Urinary bladder (tissue), 4 donors: ENCODE results near the gene BIRC6. TPM values are rescaled to one million over a fixed set of nuclear protein-coding genes. Genes with fewer than 3 reads are reported as not detected.

Experiments used
- DNase-seq: peaks from one replicate; pipeline ENCODE4 v3.0.0-alpha.2; 2015; ENCODE audit errors: extremely low spot score
- H3K27ac ChIP-seq: one replicate; pipeline ENCODE4 v1.5.1; 2013; ENCODE audit warnings: low read depth, mild to moderate bottlenecking, moderate library complexity
- H3K36me3 ChIP-seq: one replicate; pipeline ENCODE4 v1.6.1; 2013; ENCODE audit warnings: mild to moderate bottlenecking, moderate library complexity; ENCODE audit not compliant: insufficient read depth
- H3K4me1 ChIP-seq: one replicate; pipeline ENCODE4 v1.6.1; 2013; ENCODE audit warnings: mild to moderate bottlenecking, moderate library complexity; ENCODE audit not compliant: insufficient read depth
- H3K4me3 ChIP-seq: one replicate; pipeline ENCODE4 v1.5.1; 2013; ENCODE audit warnings: low read depth, low read length
- WGBS: extraction: QIAGEN DNeasy Blood & Tissue Kit; methylation state at CpG from one replicate; pipeline ENCODE4 v1.1.7; 2013; 5-methylcytosine and 5-hydroxymethylcytosine counted together
- polyA plus RNA-seq: library from polyadenylated mRNA; stranded (reverse); fragments of 200-250 nt; gene quantifications from one replicate; pipeline ENCODE4 v1.2.3, GENCODE V29; 2013
- total RNA-seq: library from RNA; depleted of rRNA; stranded (reverse); fragments of >200 nt; gene quantifications from one replicate; pipeline ENCODE4 v1.2.3, GENCODE V29; 2014
- donor health status: healthy with polysubstance abuse.
- donor health status: healthy.

The BIRC6 gene
- total and polyA plus RNA-seq, 2 donors = 26.7 to 318 TPM

DNA sequence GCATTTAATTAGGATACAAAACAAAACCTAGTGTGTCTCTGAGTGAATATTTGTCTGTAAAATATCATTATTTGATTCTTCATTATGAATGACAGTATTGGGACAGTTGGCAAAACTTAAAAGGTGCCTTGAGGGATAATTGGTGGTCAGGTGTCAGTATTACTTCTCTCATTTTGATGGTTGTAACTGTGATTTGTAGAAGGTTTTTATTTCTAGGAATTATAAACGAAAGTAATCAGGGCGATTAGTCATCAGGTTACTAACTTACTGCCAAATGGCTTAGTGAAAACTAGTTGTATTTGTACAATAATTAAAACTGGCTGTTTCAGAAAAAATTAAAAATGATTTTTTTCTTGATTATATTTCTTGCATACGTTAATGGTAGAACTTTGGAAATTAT, 117.6 kb downstream of the BIRC6 start:
- Histone ChIP-seq H3K27ac (no peak overlapping the region), H3K4me1 (no peaks in the 10 kb centered on the region), H3K4me3 (no peak overlapping the region), H3K36me3 (peaks cover 4% of the 10 kb centered on the region)
- 83% methylated on average over 3 of the region's 3 CpGs for WGBS
- no peak for DNase-seq

DNA sequence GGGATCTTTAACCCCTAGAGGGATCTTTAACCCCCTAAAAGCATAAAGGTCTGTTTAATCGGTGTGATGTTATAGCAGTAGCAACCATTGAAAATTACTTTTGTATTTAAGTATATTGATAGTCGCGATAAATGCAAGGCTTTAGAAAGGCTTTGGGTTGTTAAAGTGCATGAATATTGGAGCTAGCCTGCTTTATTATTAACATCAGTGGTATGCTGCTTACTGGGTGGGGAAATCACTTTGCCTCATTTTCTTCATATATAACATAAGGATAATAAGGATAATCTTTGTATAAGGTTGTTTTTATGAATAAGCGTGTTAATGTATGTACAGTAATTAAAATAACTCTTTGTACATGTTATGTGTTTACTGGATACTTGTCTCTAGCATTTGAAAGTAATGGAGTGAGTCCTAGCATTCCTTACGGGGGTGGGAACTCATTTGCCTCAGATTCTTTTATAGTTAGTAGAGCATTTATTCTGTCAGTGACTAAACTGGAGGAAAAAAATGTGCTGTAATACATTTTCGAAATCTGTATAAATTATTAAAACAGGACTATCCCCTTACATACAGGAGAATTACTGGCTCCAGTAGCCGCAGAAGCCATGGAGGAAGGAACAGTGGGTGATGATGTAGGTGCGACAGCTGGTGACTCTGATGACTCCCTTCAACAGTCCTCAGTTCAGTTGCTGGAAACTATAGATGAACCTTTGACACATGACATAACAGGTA, 122.2 kb downstream of the BIRC6 start:
- H3K27ac ChIP-seq = no peak overlapping the region
- no peaks in the 10 kb centered on the region for H3K4me1 ChIP-seq
- H3K4me3 ChIP-seq = no peak overlapping the region
- WGBS = 93% methylated on average over 8 of the region's 8 CpGs
- DNase-seq = no peak
- peaks cover 4% of the 10 kb centered on the region for H3K36me3 ChIP-seq

DNA sequence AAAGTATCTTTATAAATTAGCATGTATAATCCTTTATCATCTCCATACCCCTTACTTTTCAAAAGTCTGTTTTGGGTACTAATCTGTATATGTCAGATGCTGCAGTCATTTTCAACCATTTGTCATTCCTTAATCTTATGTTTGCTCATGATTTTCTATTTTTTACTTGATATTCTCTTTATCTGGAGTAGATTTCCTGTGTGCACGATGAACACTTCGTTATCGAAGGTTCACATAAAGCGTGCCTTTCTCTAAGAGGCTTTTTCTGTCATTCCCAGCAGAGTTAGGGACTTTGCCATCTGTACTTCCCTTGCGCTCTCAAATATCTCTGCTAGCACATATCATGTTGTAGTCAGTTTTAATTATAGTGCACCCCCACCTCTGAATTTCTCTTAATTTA, 123.2 kb downstream of the BIRC6 start:
- no peak overlapping the region for H3K4me3 ChIP-seq
- no peak overlapping the region for H3K27ac ChIP-seq
- 85% methylated on average over 5 of the region's 5 CpGs for WGBS
- H3K4me1 ChIP-seq = no peaks in the 10 kb centered on the region
- DNase-seq = no peak
- peaks cover 4% of the 10 kb centered on the region for H3K36me3 ChIP-seq

DNA sequence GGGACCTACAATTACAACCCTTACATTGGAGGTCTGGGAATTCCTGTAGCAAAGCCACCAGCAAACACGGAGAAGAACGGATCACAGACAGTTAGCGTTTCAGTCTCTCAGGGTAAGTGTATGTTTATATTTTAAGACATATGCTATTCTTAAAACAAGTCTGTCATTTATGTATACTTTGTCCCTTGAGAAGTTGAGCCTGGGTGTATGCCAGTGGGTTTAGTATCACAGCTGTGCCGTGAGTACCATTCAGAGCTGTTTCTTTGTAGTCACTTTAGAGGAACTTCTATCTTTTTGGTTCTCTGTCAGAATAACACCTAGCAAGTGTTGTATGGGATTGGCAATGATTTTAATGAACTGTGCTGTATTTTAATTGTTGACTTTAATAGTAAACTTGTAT, 125.6 kb downstream of the BIRC6 start:
- H3K36me3 ChIP-seq = peaks cover 5% of the 10 kb centered on the region
- WGBS = 43% methylated on average over 4 of the region's 4 CpGs
- no peak overlapping the region for H3K27ac ChIP-seq
- no peak for DNase-seq
- no peak overlapping the region for H3K4me3 ChIP-seq
- no peaks in the 10 kb centered on the region for H3K4me1 ChIP-seq

DNA sequence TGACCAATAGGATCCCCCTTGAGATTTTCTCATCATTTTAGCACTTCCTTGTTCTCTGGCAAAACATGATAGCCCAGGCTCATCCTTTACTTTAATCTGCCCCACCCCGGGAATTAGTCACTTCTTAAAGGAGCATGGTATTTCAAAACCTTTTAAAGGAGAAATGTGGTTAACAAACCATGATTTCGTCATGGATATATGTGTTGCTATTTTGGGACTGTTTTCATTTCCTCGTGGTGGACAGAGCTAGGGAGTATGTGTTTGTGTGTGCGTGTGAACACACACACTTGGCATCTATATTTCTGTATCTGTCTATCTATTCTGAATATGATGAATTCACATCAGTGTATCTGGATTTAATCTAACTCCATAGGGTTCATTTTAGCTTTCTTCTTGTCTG, 128.1 kb downstream of the BIRC6 start:
- H3K4me3 ChIP-seq = no peak overlapping the region
- H3K27ac ChIP-seq = no peak overlapping the region
- peaks cover 3% of the 10 kb centered on the region for H3K36me3 ChIP-seq
- no peak for DNase-seq
- H3K4me1 ChIP-seq = no peaks in the 10 kb centered on the region
- WGBS = 47% methylated on average over 4 of the region's 4 CpGs

DNA sequence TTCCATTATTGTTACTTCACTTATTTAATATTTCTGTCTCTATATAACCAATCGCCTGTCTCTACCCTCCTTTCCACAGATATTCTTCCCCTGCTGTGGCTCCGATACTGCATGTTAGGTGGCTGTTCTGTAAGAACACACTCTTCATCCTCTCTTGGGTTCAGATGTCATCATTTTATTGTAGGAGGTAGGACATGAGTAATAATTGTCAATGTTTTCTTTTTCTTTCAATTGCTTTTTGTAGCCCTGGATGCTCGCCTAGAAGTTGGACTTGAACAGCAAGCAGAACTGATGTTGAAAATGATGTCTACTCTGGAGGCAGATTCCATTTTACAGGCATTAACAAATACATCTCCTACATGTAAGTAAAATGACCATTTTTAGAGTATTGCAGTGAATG, 128.6 kb downstream of the BIRC6 start:
- peaks cover 3% of the 10 kb centered on the region for H3K36me3 ChIP-seq
- no peak for DNase-seq
- H3K4me1 ChIP-seq = no peaks in the 10 kb centered on the region
- H3K4me3 ChIP-seq = no peak overlapping the region
- WGBS = 95% methylated on average over 3 of the region's 3 CpGs
- H3K27ac ChIP-seq = no peak overlapping the region

DNA sequence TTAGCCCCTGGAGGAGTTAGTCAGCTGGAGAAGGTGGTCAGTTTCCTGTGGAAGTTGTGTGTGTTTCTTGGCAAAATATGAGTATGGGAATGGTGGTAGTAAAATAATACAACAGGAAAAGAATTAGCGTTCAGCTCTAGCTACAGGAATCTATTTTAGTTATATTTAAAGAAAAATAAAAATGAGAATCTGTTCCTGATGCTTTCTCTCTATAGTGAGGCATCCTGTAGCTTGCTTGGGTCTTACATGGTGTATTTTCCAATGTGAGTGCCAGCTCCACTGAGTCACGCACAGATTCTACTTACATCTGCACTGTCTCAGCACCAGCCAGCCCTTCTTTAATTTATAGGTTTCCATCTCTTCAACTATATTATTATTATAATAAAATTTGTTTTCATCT, 132.2 kb downstream of the BIRC6 start:
- no peak for DNase-seq
- Histone ChIP-seq H3K36me3 (peaks cover 4% of the 10 kb centered on the region), H3K4me3 (no peak overlapping the region), H3K27ac (no peak overlapping the region), H3K4me1 (no peaks in the 10 kb centered on the region)
- WGBS = 89% methylated on average over 2 of the region's 2 CpGs

DNA sequence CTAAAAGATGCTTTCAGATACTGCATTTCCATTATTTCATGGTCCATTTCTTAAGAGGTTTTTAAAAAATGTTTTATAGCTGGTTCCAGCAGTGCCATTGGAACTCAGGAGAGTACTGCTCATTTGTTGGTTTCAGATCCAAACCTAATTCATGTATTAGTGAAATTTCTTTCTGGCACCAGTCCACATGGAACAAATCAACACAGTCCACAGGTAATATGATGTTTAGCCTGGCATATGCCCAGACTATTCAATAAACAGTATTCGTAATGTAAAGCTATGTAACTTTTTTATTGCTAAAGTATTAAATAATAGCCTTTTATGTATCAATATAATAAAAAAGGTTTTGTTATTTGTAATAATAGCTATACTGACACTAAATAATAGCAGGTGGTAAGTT, 134.5 kb downstream of the BIRC6 start:
- H3K36me3 ChIP-seq = peaks cover 1% of the 10 kb centered on the region
- no peak overlapping the region for H3K4me3 ChIP-seq
- H3K27ac ChIP-seq = no peak overlapping the region
- no peak for DNase-seq
- no peaks in the 10 kb centered on the region for H3K4me1 ChIP-seq
- WGBS = 78% methylated on average over 1 of the region's 1 CpG

DNA sequence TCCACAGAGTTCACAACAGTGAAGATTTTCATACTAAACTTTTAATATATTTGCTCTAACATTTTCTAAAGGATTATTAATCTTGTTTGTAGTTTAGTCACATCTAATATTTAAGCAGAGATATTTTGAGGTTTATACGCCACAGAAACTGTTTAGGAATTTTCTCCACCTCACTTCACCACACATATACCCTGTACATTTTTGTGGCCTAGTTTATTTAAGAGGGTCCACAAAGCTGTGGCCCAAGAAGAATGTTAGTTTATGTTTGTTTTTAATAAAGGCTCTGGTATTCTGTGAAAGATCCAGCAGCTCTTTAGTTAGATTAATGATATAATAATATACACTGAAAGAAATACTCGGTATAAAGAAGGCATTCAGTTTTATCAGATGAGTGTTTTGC, 138.3 kb downstream of the BIRC6 start:
- Histone ChIP-seq H3K4me1 (no peaks in the 10 kb centered on the region), H3K4me3 (no peak overlapping the region), H3K36me3 (peaks cover 1% of the 10 kb centered on the region), H3K27ac (no peak overlapping the region)
- no peak for DNase-seq
- 82% methylated on average over 2 of the region's 2 CpGs for whole genome bisulfite sequencing

DNA sequence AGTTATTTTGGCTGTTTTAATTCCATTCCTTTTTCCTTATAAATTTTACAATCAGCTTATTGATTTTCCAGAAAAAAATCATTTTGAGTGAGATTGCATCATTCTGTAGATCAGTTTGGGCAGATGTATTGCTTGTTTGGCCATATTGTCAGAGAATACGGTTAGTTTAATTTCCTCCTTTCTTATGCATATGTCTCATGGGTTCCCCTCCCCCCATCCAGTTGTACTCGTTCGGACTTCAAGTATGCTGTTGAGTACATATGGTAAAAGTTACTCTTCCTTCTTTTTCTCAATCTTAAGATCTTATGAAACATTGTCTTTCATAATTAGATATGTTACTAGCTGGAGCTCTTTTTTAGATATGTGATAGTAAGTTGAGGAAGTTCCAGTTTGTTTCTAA, 139.8 kb downstream of the BIRC6 start:
- 86% methylated on average over 3 of the region's 3 CpGs for WGBS
- Histone ChIP-seq H3K36me3 (no peaks in the 10 kb centered on the region), H3K4me1 (no peaks in the 10 kb centered on the region), H3K4me3 (no peak overlapping the region), H3K27ac (no peak overlapping the region)
- DNase-seq = no peak

DNA sequence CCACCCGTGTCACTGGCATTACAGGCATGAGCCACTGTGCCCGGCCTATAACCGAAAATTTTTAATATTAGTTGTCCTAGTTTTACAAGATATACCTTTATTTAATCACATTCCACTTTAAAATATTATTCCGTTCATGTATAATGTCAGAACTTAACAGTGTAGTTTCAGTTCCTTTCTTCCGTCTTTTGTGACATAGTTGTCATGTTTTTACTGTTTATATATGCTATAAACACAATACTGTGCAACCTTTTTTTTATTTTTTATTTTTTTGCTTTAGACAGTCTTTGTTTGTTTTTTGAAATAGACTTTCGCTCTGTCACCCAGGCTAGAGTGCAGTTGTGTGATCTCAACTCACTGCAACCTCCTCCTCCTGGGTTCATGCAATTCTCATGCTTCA, 141.5 kb downstream of the BIRC6 start:
- WGBS = 95% methylated on average over 6 of the region's 6 CpGs
- no peaks in the 10 kb centered on the region for H3K36me3 ChIP-seq
- no peak for DNase-seq
- no peaks in the 10 kb centered on the region for H3K4me1 ChIP-seq
- H3K27ac ChIP-seq = no peak overlapping the region
- no peak overlapping the region for H3K4me3 ChIP-seq

DNA sequence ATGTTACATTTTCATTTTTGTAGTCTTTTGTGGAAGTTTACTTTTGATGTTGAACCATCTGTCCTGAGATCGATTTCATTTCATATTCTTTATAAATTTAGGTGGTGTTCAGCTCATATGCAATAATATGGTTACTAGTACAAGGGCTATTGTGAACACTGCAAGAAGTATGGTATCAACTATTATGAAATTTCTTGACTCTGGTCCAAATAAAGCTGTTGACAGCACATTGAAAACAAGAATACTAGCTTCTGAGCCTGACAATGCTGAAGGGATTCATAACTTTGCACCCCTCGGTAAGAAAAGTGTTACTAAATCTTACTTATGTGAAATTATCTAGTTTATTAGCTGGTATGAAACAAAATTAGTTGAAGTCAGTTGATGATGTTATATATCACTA, 146.1 kb downstream of the BIRC6 start:
- Histone ChIP-seq H3K27ac (no peak overlapping the region), H3K36me3 (peaks cover 5% of the 10 kb centered on the region), H3K4me3 (no peak overlapping the region), H3K4me1 (no peaks in the 10 kb centered on the region)
- 95% methylated on average over 2 of the region's 2 CpGs for WGBS
- DNase-seq = no peak

DNA sequence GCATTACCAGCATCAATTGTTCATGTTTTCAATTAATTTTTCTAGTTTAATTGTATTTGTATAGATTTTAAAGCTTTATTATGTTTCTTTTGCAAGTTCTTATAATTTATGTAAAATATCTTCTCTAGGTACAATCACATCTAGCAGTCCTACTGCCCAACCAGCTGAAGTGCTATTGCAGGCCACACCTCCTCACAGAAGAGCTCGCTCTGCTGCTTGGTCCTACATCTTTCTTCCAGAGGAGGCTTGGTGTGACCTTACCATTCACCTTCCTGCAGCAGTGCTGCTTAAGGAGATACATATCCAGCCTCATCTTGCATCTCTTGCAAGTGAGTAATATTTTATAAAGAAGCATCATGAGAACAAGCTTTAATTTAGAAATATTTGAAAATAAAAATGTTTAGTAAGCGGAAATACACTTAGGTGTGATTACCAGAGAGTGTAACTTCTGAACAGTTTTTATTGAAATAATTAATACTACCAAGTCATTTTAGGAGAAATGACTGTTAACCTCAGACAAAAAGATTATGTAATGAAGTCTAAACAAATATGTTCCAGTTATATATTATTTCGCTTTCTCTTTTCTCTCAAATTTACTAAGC, 148.2 kb downstream of the BIRC6 start:
- 97% methylated on average over 3 of the region's 3 CpGs for WGBS
- Histone ChIP-seq H3K36me3 (peaks cover 5% of the 10 kb centered on the region), H3K4me1 (no peaks in the 10 kb centered on the region), H3K27ac (no peak overlapping the region), H3K4me3 (no peak overlapping the region)
- no peak for DNase-seq

DNA sequence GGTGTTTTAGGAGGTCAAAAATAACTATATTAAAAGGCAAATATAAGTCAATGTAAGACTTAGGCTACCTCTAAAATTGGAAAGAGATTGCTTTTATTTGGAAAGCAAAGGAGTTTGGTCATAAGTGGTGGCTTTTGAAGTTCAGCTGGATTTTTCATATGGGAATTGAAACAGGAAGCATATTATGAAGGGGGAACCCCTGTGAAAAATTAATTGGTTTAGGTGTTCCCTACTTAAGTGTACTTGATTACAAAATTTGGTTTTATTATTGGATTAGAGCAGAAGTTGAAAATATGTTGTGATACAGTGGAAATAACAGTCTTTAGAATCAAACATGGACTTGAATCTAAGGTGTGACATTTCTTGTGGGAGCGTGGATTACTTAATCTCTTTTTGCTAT, 149.6 kb downstream of the BIRC6 start:
- Histone ChIP-seq H3K36me3 (peaks cover 5% of the 10 kb centered on the region), H3K27ac (no peak overlapping the region), H3K4me1 (no peaks in the 10 kb centered on the region), H3K4me3 (no peak overlapping the region)
- 94% methylated on average over 1 of the region's 1 CpG for WGBS
- DNase-seq = no peak
